K562 (cell line): ENCODE data around the gene C9. TPM values are rescaled to one million over a fixed set of nuclear protein-coding genes. Genes with fewer than 3 reads are reported as not detected.

Experiments
- ATAC-seq: fragments of 200-7000 bp; cut with Tn5 transposase; 3 replicates; pipeline ENCODE4 v1.9.1; 2020; ENCODE audit warnings: moderate library complexity
- BruUV-seq: library from RNA; stranded (reverse); fragments of 400-500 nt; replicated peaks from 2 replicates; lab custom pipeline; 2021; lab: Mats Ljungman, UMichigan
- CTCF ChIA-PET: fragments of 300-600 bp; formaldehyde crosslinking; extraction: SDS; loops from one replicate; lab custom pipeline; 2021; ENCODE audit warnings: low intra/inter-chr PET ratio; lab: Yijun Ruan, JAX
- POLR2A ChIA-PET: fragments of 300-600, 350-650 bp; sonication (Branson Sonifier 250); formaldehyde crosslinking; extraction: SDS; loops from one replicate; lab custom pipeline; 2021; ENCODE audit warnings: antibody characterized with exemption, inconsistent platforms; lab: Yijun Ruan, JAX
- DNase-seq, 4 experiments: peaks; one replicate each; pipeline versions ENCODE4 v3.0.0 to v3.0.0-alpha.2; 2011 to 2018; ENCODE audit warnings: low spot score in 3 of 4, mixed read lengths in 3 of 4; ENCODE audit errors: extremely low read depth in 1 of 4
- FAIRE-seq: peaks from 2 replicates; lab custom pipeline; 2011; peaks lifted over from hg19 to GRCh38; lab: Jason Lieb, UNC
- H2AFZ ChIP-seq: 2 replicates; pipeline ENCODE4 v1.6.0; 2011; ENCODE audit warnings: low read depth, low read length, control low read depth, inconsistent platforms
- H3K27ac ChIP-seq: fragments of 200-600 bp; 3 replicates; pipeline ENCODE4 v1.8.0; 2011; ENCODE audit warnings: low read depth, mild to moderate bottlenecking, control low read depth, inconsistent platforms, low read length, moderate library complexity, mixed read lengths; ENCODE audit errors: extremely low read depth
- H3K27me3 ChIP-seq, 2 experiments: fragments of 300-600 bp in 1 of 2; 2 replicates in 1 of 2; 3 replicates in 1 of 2; pipeline versions ENCODE4 v1.6.0 to v1.8.0; 2011; ENCODE audit warnings: inconsistent platforms in 2 of 2, low read length in 2 of 2, mild to moderate bottlenecking in 1 of 2, mixed read lengths in 1 of 2, moderate library complexity in 1 of 2; ENCODE audit not compliant: control insufficient read depth in 2 of 2, insufficient read depth in 2 of 2
- H3K36me3 ChIP-seq: fragments of 300-600 bp; 3 replicates; pipeline ENCODE4 v1.8.0; 2011; ENCODE audit warnings: mild to moderate bottlenecking, low read length, inconsistent platforms; ENCODE audit not compliant: control insufficient read depth, insufficient read depth
- H3K4me1 ChIP-seq, 2 experiments: fragments of 200-600 bp in 1 of 2; replicated peaks in 1 of 2; 2 replicates in 1 of 2; 3 replicates in 1 of 2; pipeline versions ENCODE4 v1.5.1 to v1.8.0; 2011; ENCODE audit warnings: inconsistent platforms in 2 of 2, low read length in 2 of 2, mild to moderate bottlenecking in 1 of 2, mixed read lengths in 1 of 2, moderate library complexity in 1 of 2; ENCODE audit not compliant: control insufficient read depth in 2 of 2, insufficient read depth in 2 of 2
- H3K4me2 ChIP-seq: 2 replicates; pipeline ENCODE4 v1.6.1; 2011; ENCODE audit warnings: low read length, control low read depth, inconsistent platforms, mixed read lengths; ENCODE audit not compliant: insufficient read depth
- H3K4me3 ChIP-seq: fragments of 200-600 bp; sonication (generic), shearing (Covaris generic); 2 replicates; pipeline ENCODE4 v1.5.1; 2016; ENCODE audit warnings: control low read depth, inconsistent platforms
- H3K79me2 ChIP-seq: fragments of 200-600 bp; 3 replicates; pipeline ENCODE4 v1.8.0; 2011; ENCODE audit warnings: low read length, inconsistent platforms; ENCODE audit not compliant: control insufficient read depth, insufficient read depth
- H3K9ac ChIP-seq, 2 experiments: 2 replicates each; pipeline versions ENCODE4 v1.6.0 to v1.6.1; 2011; ENCODE audit warnings: low read depth in 2 of 2, low read length in 2 of 2, control low read depth in 1 of 2, inconsistent platforms in 1 of 2, mild to moderate bottlenecking in 1 of 2, mixed read lengths in 1 of 2; ENCODE audit not compliant: insufficient read depth in 1 of 2
- H3K9me1 ChIP-seq: one replicate; pipeline ENCODE4 v1.6.0; 2011; ENCODE audit warnings: inconsistent platforms, mild to moderate bottlenecking, low read length, moderate library complexity; ENCODE audit not compliant: control insufficient read depth, insufficient read depth
- H3K9me3 ChIP-seq: replicated peaks from 2 replicates; pipeline ENCODE4 v1.5.1; 2011; ENCODE audit warnings: low read depth, low read length, inconsistent platforms; ENCODE audit not compliant: control insufficient read depth, insufficient read depth
- H4K20me1 ChIP-seq: replicated peaks from 2 replicates; pipeline ENCODE4 v1.6.1; 2011; ENCODE audit warnings: low read length, inconsistent platforms, mixed read lengths; ENCODE audit not compliant: control insufficient read depth, insufficient read depth
- ELK1 ChIP-seq: sonication (generic); formaldehyde crosslinking; IDR thresholded peaks from 2 replicates; pipeline ENCODE4 v1.8.1; 2022; ENCODE audit warnings: missing genetic modification reagents
- FOXA3 ChIP-seq, 2 experiments: fragments of 450-650 bp in 1 of 2; sonication (generic) in 1 of 2; formaldehyde crosslinking; IDR thresholded peaks in 1 of 2; conservative IDR thresholded peaks in 1 of 2; 2 replicates each; pipeline versions ENCODE4 v1.4.0 to v1.8.0; 2020 to 2022; ENCODE audit warnings: mild to moderate bottlenecking in 2 of 2, missing genetic modification reagents in 1 of 2
- MLLT1 ChIP-seq, 2 experiments: fragments of 450-650 bp; IDR thresholded peaks; 2 replicates each; pipeline ENCODE4 v1.6.1; 2016
- NFIC ChIP-seq: fragments of 450-650 bp; IDR thresholded peaks from 2 replicates; pipeline ENCODE4 v1.6.1; 2017; ENCODE audit warnings: mild to moderate bottlenecking, inconsistent platforms
- PBX2 ChIP-seq, 2 experiments: IDR thresholded peaks in 1 of 2; conservative IDR thresholded peaks in 1 of 2; 2 replicates each; pipeline ENCODE4 v1.6.1; 2016; ENCODE audit warnings: low read depth in 2 of 2, mild to moderate bottlenecking in 1 of 2, missing compliant biosample characterization in 1 of 2, missing genetic modification characterization in 1 of 2, moderate library complexity in 1 of 2
- PRMT5 ChIP-seq: sonication (generic); formaldehyde crosslinking; IDR thresholded peaks from 2 replicates; pipeline ENCODE4 v1.5.0; 2020; ENCODE audit warnings: missing genetic modification reagents
- SIN3A ChIP-seq, 2 experiments: fragments of 150-350 bp in 1 of 2; IDR thresholded peaks; 2 replicates each; pipeline ENCODE4 v1.6.1; 2011 to 2016; ENCODE audit warnings: borderline replicate concordance in 2 of 2, low read depth in 2 of 2, low read length in 2 of 2, mild to moderate bottlenecking in 2 of 2, moderate library complexity in 2 of 2; ENCODE audit not compliant: control insufficient read depth in 1 of 2
- SNAPC5 ChIP-seq: fragments of 250-450 bp; sonication (Bioruptor Pico); IDR thresholded peaks from 2 replicates; pipeline ENCODE4 v1.8.0; 2021; ENCODE audit warnings: moderate library complexity, mild to moderate bottlenecking, inconsistent platforms
- XRCC3 ChIP-seq: fragments of 450-650 bp; IDR thresholded peaks from 2 replicates; pipeline ENCODE4 v1.6.1; 2017; ENCODE audit warnings: mild to moderate bottlenecking, moderate library complexity
- ZNF134 ChIP-seq: fragments of 250-450 bp; sonication (Bioruptor Pico); conservative IDR thresholded peaks from 2 replicates; pipeline ENCODE4 v1.4.0; 2020
- ZNF518B ChIP-seq: fragments of 250-450 bp; sonication (Bioruptor Pico); IDR thresholded peaks from 2 replicates; pipeline ENCODE4 v1.5.0; 2021; ENCODE audit warnings: mild to moderate bottlenecking, moderate library complexity
- WGBS: fragments of 100-300 bp; shearing (Covaris generic); methylation state at CpG from one replicate; pipeline ENCODE4 v1.1.6; 2016; ENCODE audit warnings: low coverage, mixed read lengths; ENCODE audit not compliant: insufficient coverage; ENCODE audit errors: missing lambda C conversion rate; 5-methylcytosine and 5-hydroxymethylcytosine counted together
- in situ Hi-C: fragments of 300-500 bp; cut with MboI; formaldehyde crosslinking; loops from 4 replicates; pipeline ENCODE4 v1.15.0; 2018; ENCODE audit warnings: inconsistent platforms, mixed read lengths
- intact Hi-C: fragments of 100-400 bp; cut with micrococcal nuclease; formaldehyde crosslinking; loops from 2 replicates; pipeline ENCODE4 v1.14.2; 2022
- polyA plus RNA-seq, 8 experiments: library from polyadenylated mRNA; depleted of rRNA in 4 of 8; stranded (reverse) in 5 of 8; unstranded in 3 of 8; fragments of >200 nt; fragmentation: Nextera tagmentation in 2 of 8; fragmentation: Illumina TruSeq in 1 of 8; extraction: Ambion mirVana in 2 of 8; extraction: Trizol in 1 of 8; gene quantifications; 2 replicates each; pipeline versions ENCODE4 v1.2.1 to v1.2.3, GENCODE V29; 2011 to 2014; ENCODE audit warnings: inconsistent platforms in 1 of 8, missing spikeins in 1 of 8
- total RNA-seq, 7 experiments: library from RNA; depleted of rRNA in 6 of 7; stranded (reverse); fragments of >200 nt in 6 of 7; fragmentation: Illumina TruSeq in 2 of 7; extraction: Trizol in 2 of 7; gene quantifications; 2 replicates each; pipeline versions ENCODE4 v1.2.1 to v1.2.3, GENCODE V29; 2011 to 2021; ENCODE audit warnings: low replicate concordance in 1 of 7

The C9 gene
- total and polyA plus RNA-seq, 9 of the 15 experiments (the other 6 are each of a cell fraction or from before 2014, with no cell fraction given): 0.08 to 0.38 TPM; not detected in 7

- no TSS peak for BruUV-seq
- no peaks in the 10 kb centered on the region for H3K36me3 ChIP-seq
- H3K9ac ChIP-seq: no peak overlapping the region
- POLR2A ChIA-PET: interaction anchor here (0.6 kb wide), 1 partner anchor 1378 kb away, joined by 3 read pairs; no protein-coding TSS in a partner anchor
- peaks cover 3% of the 10 kb centered on the region; the same call in 1 of the 2 replicates for H3K9me3 ChIP-seq
- FAIRE-seq (no peak), ATAC-seq (no peak; the same call in 2 of the 3 replicates), DNase-seq (no peak)
- no peak overlapping the region for H2AFZ ChIP-seq
- no peak overlapping the region for H3K27ac ChIP-seq
- H3K9me1 ChIP-seq: no peaks in the 10 kb centered on the region
- 4% methylated on average over 4 of the region's 4 CpGs for WGBS
- intact Hi-C loops: no loop called here
- CTCF ChIA-PET: interaction anchor here (0.6 kb wide), 1 partner anchor 204 kb away, joined by 4 read pairs; no protein-coding TSS in a partner anchor
- in situ Hi-C loops: no loop called here
- peaks cover 0 to 4% of the 10 kb centered on the region in 2 experiments; a peak in 1 of 5 replicates for H3K27me3 ChIP-seq
- H3K4me3 ChIP-seq: no peak overlapping the region
- H4K20me1 ChIP-seq: no peaks in the 10 kb centered on the region
- no peaks in the 10 kb centered on the region for H3K79me2 ChIP-seq
- H3K4me2 ChIP-seq: no peak overlapping the region
- no peaks in the 10 kb centered on the region for H3K4me1 ChIP-seq
- TF ChIP-seq ZNF518B (CRISPR knock-in tag): no peak
- TF ChIP-seq PRMT5 (CRISPR knock-in tag): no peak
- TF ChIP-seq SNAPC5 (CRISPR knock-in tag): no peak
- TF ChIP-seq PBX2 (CRISPR knock-in tag; IDR thresholded peaks at IDR 0.05; ENCODE audit: low read depth): no peak
- no peak for TF ChIP-seq PBX2 (tag; conservative IDR thresholded peaks at IDR 0.05; ENCODE audit: low read depth)
- no peak for TF ChIP-seq ZNF134 (CRISPR knock-in tag)
- no peak for TF ChIP-seq XRCC3
- TF ChIP-seq ELK1 (CRISPR knock-in tag): no peak
- TF ChIP-seq SIN3A (IDR thresholded peaks at IDR 0.05; ENCODE audit: borderline replicate concordance in 2 of 2, control insufficient read depth in 1 of 2, low read depth in 2 of 2, low read length in 2 of 2): no peak
- TF ChIP-seq MLLT1 (IDR thresholded peaks at IDR 0.05): no peak
- no peak for TF ChIP-seq NFIC
- TF ChIP-seq FOXA3 (CRISPR knock-in tag; conservative IDR thresholded peaks at IDR 0.05 in 1 of 2, IDR thresholded peaks at IDR 0.05 in 1 of 2): no peak
Observed at GRCh38 chr5:39363217-39363616, 1.1 kb downstream of the C9 start.
